Colonic mucosa (tissue), 4 donors: ENCODE data around the gene SYNPO2L. TPM values are rescaled to one million over a fixed set of nuclear protein-coding genes. Genes with fewer than 3 reads are reported as not detected.
"Not testable (repeated sequence)": the region's sequence is repeated elsewhere in the genome, so short reads cannot be mapped to it uniquely, and the experiment has no call there.

Experiments used
- DNase-seq: peaks from one replicate; pipeline ENCODE4 v3.0.0-alpha.2; 2020
- H3K27ac ChIP-seq: fragments of 200-600 bp; one replicate; pipeline ENCODE4 v1.8.0; 2021
- H3K27me3 ChIP-seq: fragments of 200-600 bp; one replicate; pipeline ENCODE4 v1.8.0; 2021
- H3K36me3 ChIP-seq: fragments of 200-600 bp; one replicate; pipeline ENCODE4 v1.8.0; 2021
- H3K4me1 ChIP-seq: fragments of 200-600 bp; one replicate; pipeline ENCODE4 v1.8.0; 2021; ENCODE audit warnings: mild to moderate bottlenecking
- H3K4me3 ChIP-seq: fragments of 200-600 bp; one replicate; pipeline ENCODE4 v1.8.0; 2021
- H3K9ac ChIP-seq, 2 donors: one replicate each; pipeline ENCODE4 v1.7.0; 2013; ENCODE audit warnings: control low read depth in 2 of 2, low read depth in 2 of 2, low read length in 2 of 2
- H3K9me3 ChIP-seq: fragments of 200-600 bp; one replicate; pipeline ENCODE4 v1.8.0; 2021
- CTCF ChIP-seq: fragments of 200-600 bp; IDR thresholded peaks from one replicate; pipeline ENCODE4 v1.8.0; 2022; ENCODE audit warnings: antibody characterized with exemption, mild to moderate bottlenecking
- intact Hi-C: fragments of 100-400 bp; cut with DNase I; formaldehyde crosslinking; loops from one replicate; pipeline ENCODE4 v1.14.1; 2022
- total RNA-seq, 2 donors: library from RNA; stranded (reverse); fragmentation: NEBNext Ultra II Directional in 1 of 2; extraction: Animal tissue kit (Norgen Biotek cat#: 25700) in 1 of 2; gene quantifications; one replicate each; pipeline ENCODE4 v1.2.1, GENCODE V29; 2021
- donor health status: healthy.
- donor health status: DM: no; HTN: no; CAD: no.
- donor health status: DM: no; HTN: no; CAD: no.

Gene SYNPO2L
- total RNA-seq, result under 1 TPM in 1 of 2 donors, not detected in 1; 0.05 TPM

- H3K36me3 ChIP-seq, result no peaks in the 10 kb centered on the region
- H3K9me3 ChIP-seq, result no peaks in the 10 kb centered on the region
- H3K27me3 ChIP-seq, result no peaks in the 10 kb centered on the region
- no peaks in the 10 kb centered on the region for H3K4me1 ChIP-seq
- H3K9ac ChIP-seq, result no peak within 1 kb of the TSS
- intact Hi-C loops, result no loop called here
- no peak within 1 kb of the TSS for H3K4me3 ChIP-seq
- no peak for TF ChIP-seq CTCF
- no peak within 1 kb of the TSS for H3K27ac ChIP-seq
- DNase-seq, result no peak
Observed at GRCh38 chr10:73655990-73656298, at the start of gene SYNPO2L. SYNPO2L (minus strand) TSS chr10:73656029; CDS start chr10:73655922, 107 bp downstream.

- H3K9ac ChIP-seq, H3K4me1 ChIP-seq, H3K27me3 ChIP-seq, DNase-seq, H3K27ac ChIP-seq, H3K36me3 ChIP-seq, intact Hi-C loops, H3K4me3 ChIP-seq, H3K9me3 ChIP-seq: not testable (repeated sequence)
Observed at GRCh38 chr10:73703924-73704323, 48.1 kb upstream of the SYNPO2L start.

GRCh38 chr10:73698819-73699218 lies 43.0 kb upstream of the SYNPO2L start:
- DNase-seq, H3K9ac ChIP-seq, H3K9me3 ChIP-seq, H3K4me1 ChIP-seq, H3K27ac ChIP-seq, H3K27me3 ChIP-seq, H3K4me3 ChIP-seq, intact Hi-C loops, H3K36me3 ChIP-seq: not testable (repeated sequence)

- H3K27me3 ChIP-seq, H3K36me3 ChIP-seq, H3K9ac ChIP-seq, H3K9me3 ChIP-seq, H3K4me3 ChIP-seq, H3K4me1 ChIP-seq, H3K27ac ChIP-seq, intact Hi-C loops, DNase-seq: not testable (repeated sequence)
Observed at GRCh38 chr10:73697675-73698159, 41.9 kb upstream of the SYNPO2L start, which contains the start of gene AGAP5. AGAP5 (minus strand) TSS chr10:73698109; CDS start chr10:73697755, 354 bp downstream.

GRCh38 chr10:73695302-73695701 lies 39.5 kb upstream of the SYNPO2L start:
- intact Hi-C loops, H3K27ac ChIP-seq, H3K36me3 ChIP-seq, H3K4me1 ChIP-seq, H3K27me3 ChIP-seq, H3K9me3 ChIP-seq, H3K4me3 ChIP-seq, H3K9ac ChIP-seq, DNase-seq: not testable (repeated sequence)

GRCh38 chr10:73690755-73691154 lies 34.9 kb upstream of the SYNPO2L start:
- H3K4me1 ChIP-seq, H3K27me3 ChIP-seq, intact Hi-C loops, H3K27ac ChIP-seq, H3K4me3 ChIP-seq, DNase-seq, H3K36me3 ChIP-seq, H3K9ac ChIP-seq, H3K9me3 ChIP-seq: not testable (repeated sequence)

GRCh38 chr10:73689596-73689995 lies 33.8 kb upstream of the SYNPO2L start:
- intact Hi-C loops, H3K9me3 ChIP-seq, H3K4me1 ChIP-seq, H3K27ac ChIP-seq, DNase-seq, H3K36me3 ChIP-seq, H3K27me3 ChIP-seq, H3K9ac ChIP-seq, H3K4me3 ChIP-seq: not testable (repeated sequence)

GRCh38 chr10:73687641-73688040 lies 31.8 kb upstream of the SYNPO2L start:
- H3K36me3 ChIP-seq, H3K4me1 ChIP-seq, H3K27ac ChIP-seq, H3K9ac ChIP-seq, H3K9me3 ChIP-seq, H3K27me3 ChIP-seq, intact Hi-C loops, H3K4me3 ChIP-seq, DNase-seq: not testable (repeated sequence)

- H3K27ac ChIP-seq, H3K4me3 ChIP-seq, H3K9me3 ChIP-seq, intact Hi-C loops, H3K4me1 ChIP-seq, DNase-seq, H3K27me3 ChIP-seq, H3K36me3 ChIP-seq, H3K9ac ChIP-seq: not testable (repeated sequence)
Observed at GRCh38 chr10:73674546-73674945, 18.7 kb upstream of the SYNPO2L start.

GRCh38 chr10:73668378-73668777 lies 12.5 kb upstream of the SYNPO2L start:
- DNase-seq, H3K27me3 ChIP-seq, H3K4me1 ChIP-seq, H3K9ac ChIP-seq, intact Hi-C loops, H3K4me3 ChIP-seq, H3K36me3 ChIP-seq, H3K9me3 ChIP-seq, H3K27ac ChIP-seq: not testable (repeated sequence)

GRCh38 chr10:73666153-73666809 lies 10.5 kb upstream of the SYNPO2L start:
- H3K36me3 ChIP-seq, H3K4me1 ChIP-seq, DNase-seq, H3K27ac ChIP-seq, H3K4me3 ChIP-seq, H3K9ac ChIP-seq, intact Hi-C loops, H3K27me3 ChIP-seq, H3K9me3 ChIP-seq: not testable (repeated sequence)

- intact Hi-C loops, H3K27ac ChIP-seq, H3K9me3 ChIP-seq, H3K4me1 ChIP-seq, DNase-seq, H3K36me3 ChIP-seq, H3K4me3 ChIP-seq, H3K27me3 ChIP-seq, H3K9ac ChIP-seq: not testable (repeated sequence)
Observed at GRCh38 chr10:73665581-73665980, 9.8 kb upstream of the SYNPO2L start.
